ENCODE results near the gene TSPAN18.

Gene TSPAN18

GRCh38 chr11:44763121-44763820, 36.5 kb downstream of the TSPAN18 start:
- no peak for DNase-seq

- no peak for DNase-seq
These were observed 37.8 kb downstream of the TSPAN18 start for GRCh38 chr11:44764583-44764982.

- DNase-seq: no peak
These were observed 38.3 kb downstream of the TSPAN18 start for GRCh38 chr11:44765026-44765595.

- DNase-seq: no peak
These were observed 38.9 kb downstream of the TSPAN18 start for GRCh38 chr11:44765676-44766075.

- DNase-seq: no peak
These were observed 39.6 kb downstream of the TSPAN18 start for GRCh38 chr11:44766112-44766971.

- DNase-seq: no peak
These were observed 40.2 kb downstream of the TSPAN18 start for GRCh38 chr11:44766972-44767278.

GRCh38 chr11:44767421-44767820, 40.7 kb downstream of the TSPAN18 start:
- no peak for DNase-seq

GRCh38 chr11:44770401-44770800, 43.6 kb downstream of the TSPAN18 start:
- DNase-seq: no peak

- no peak for DNase-seq
These were observed 44.5 kb downstream of the TSPAN18 start for GRCh38 chr11:44771252-44771734.

- DNase-seq: no peak
These were observed 45.1 kb downstream of the TSPAN18 start for GRCh38 chr11:44771841-44772240.

- no peak for DNase-seq
These were observed 46.7 kb downstream of the TSPAN18 start for GRCh38 chr11:44773351-44773965.

- no peak for DNase-seq
These were observed 47.3 kb downstream of the TSPAN18 start for GRCh38 chr11:44774108-44774507.

- DNase-seq: no peak
These were observed 48.0 kb downstream of the TSPAN18 start for GRCh38 chr11:44774731-44775130.

- DNase-seq: peak; percentile 64
These were observed 48.7 kb downstream of the TSPAN18 start for GRCh38 chr11:44775366-44775984.

GRCh38 chr11:44775985-44776446, 49.3 kb downstream of the TSPAN18 start:
- DNase-seq: no peak

GRCh38 chr11:44776551-44777208, 49.9 kb downstream of the TSPAN18 start:
- no peak for DNase-seq

GRCh38 chr11:44777209-44778194, 50.7 kb downstream of the TSPAN18 start:
- no peak for DNase-seq

GRCh38 chr11:44778195-44779100, 51.7 kb downstream of the TSPAN18 start:
- no peak for DNase-seq

GRCh38 chr11:44779736-44780520, 53.2 kb downstream of the TSPAN18 start:
- no peak for DNase-seq
